HUES48 (cell line): ENCODE results near the gene FZD10.

Experiments used
- H3K27ac ChIP-seq: one replicate; pipeline ENCODE4 v1.7.0; 2013; ENCODE audit warnings: low read depth, low read length, inconsistent platforms
- H3K27me3 ChIP-seq: 2 replicates; pipeline ENCODE4 v1.6.1; 2013; ENCODE audit warnings: mild to moderate bottlenecking, low read length; ENCODE audit not compliant: control insufficient read depth, insufficient read depth
- H3K36me3 ChIP-seq: 2 replicates; pipeline ENCODE4 v1.6.1; 2013; ENCODE audit warnings: low read length; ENCODE audit not compliant: control insufficient read depth, insufficient read depth
- H3K4me1 ChIP-seq: 2 replicates; pipeline ENCODE4 v1.6.1; 2013; ENCODE audit warnings: mild to moderate bottlenecking, low read length; ENCODE audit not compliant: control insufficient read depth, insufficient read depth
- H3K4me3 ChIP-seq: 2 replicates; pipeline ENCODE4 v1.5.1; 2013; ENCODE audit warnings: mild to moderate bottlenecking, low read depth, low read length
- H3K9ac ChIP-seq: 2 replicates; pipeline ENCODE4 v1.6.1; 2013; ENCODE audit warnings: mild to moderate bottlenecking, low read depth, low read length, moderate library complexity
- H3K9me3 ChIP-seq: 2 replicates; pipeline ENCODE4 v1.6.1; 2013; ENCODE audit warnings: low read length; ENCODE audit not compliant: control insufficient read depth, insufficient read depth

Gene FZD10, protein sequence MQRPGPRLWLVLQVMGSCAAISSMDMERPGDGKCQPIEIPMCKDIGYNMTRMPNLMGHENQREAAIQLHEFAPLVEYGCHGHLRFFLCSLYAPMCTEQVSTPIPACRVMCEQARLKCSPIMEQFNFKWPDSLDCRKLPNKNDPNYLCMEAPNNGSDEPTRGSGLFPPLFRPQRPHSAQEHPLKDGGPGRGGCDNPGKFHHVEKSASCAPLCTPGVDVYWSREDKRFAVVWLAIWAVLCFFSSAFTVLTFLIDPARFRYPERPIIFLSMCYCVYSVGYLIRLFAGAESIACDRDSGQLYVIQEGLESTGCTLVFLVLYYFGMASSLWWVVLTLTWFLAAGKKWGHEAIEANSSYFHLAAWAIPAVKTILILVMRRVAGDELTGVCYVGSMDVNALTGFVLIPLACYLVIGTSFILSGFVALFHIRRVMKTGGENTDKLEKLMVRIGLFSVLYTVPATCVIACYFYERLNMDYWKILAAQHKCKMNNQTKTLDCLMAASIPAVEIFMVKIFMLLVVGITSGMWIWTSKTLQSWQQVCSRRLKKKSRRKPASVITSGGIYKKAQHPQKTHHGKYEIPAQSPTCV

DNA sequence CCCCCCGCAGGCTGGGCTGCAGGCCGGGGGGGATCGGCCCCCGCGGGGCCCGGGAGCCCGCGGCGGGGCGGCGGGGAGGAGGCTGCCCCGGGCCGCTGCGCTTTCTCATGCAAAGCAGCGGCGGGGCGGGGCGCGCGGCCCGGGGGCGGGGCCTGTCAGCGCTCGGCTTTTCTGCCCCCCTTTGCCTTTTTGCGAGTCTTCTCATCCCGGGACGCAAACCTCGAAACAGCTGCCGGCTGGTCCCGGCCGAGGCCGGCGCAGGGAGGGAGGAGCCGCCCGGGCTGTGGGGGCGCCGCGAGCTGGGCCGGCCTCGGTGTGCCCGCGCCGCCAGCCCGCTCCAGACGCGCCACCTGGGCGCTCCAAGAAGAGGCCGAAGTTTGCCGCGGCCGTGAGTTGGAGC, at the start of gene FZD10:
Gene FZD10, plus strand, starts transcription at position 198 of the 400 bp plus-strand sequence. CDS start 479 bp downstream, outside the sequence.
- Histone ChIP-seq H3K9me3 (no peaks in the 10 kb centered on the region), H3K9ac (no peak within 1 kb of the TSS), H3K27ac (peak within 1 kb of the TSS; percentile 33), H3K36me3 (no peaks in the 10 kb centered on the region), H3K27me3 (peaks cover 92% of the 10 kb centered on the region), H3K4me1 (peaks cover 60% of the 10 kb centered on the region), H3K4me3 (peak within 1 kb of the TSS; percentile 54)

DNA sequence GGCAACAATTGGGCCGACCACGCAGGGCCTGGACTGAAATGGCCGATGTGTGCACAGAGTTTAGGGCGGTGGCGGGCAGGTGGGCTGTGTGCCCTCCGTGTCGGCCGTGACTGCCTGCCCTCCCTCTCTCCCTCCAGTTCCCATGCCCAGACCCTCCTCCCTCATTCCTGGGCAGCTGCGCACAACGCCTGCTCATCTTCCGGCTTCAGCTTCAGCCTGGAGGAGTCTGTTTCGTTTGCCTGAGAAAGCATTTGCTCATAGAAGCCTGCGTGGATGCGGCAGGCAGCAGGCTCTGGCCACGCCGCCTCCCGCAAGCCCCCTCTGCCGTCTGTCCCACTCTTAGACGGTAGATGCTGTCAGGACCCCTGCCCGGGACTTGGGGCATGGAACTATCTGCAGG, 47.3 kb upstream of the FZD10 start:
- peaks cover 12% of the 10 kb centered on the region for H3K27me3 ChIP-seq
- no peaks in the 10 kb centered on the region for H3K36me3 ChIP-seq
- H3K4me1 ChIP-seq = no peaks in the 10 kb centered on the region
- H3K9me3 ChIP-seq = no peaks in the 10 kb centered on the region
- H3K9ac ChIP-seq = no peak overlapping the region
- no peak overlapping the region for H3K27ac ChIP-seq
- H3K4me3 ChIP-seq = no peak overlapping the region

DNA sequence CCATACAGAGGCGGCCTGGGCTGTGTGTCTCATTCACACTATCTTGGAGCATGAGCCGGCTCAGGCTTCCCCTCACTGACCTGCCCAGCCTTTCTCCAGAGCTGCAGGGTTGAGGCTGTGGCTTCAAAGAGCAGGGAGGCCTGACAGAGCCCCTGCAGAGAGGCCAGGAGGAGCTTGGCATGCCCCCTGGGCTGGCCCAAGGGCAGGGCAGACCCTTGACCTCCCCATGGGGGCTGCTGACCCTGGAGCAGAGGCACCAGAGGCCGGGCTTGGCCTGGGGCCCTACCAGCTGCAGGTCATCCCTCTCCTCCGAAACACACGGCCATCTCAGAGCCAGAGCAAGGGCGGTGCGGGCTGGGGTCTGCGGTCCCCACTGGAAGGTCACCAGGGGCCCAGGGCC, 46.6 kb upstream of the FZD10 start:
- Histone ChIP-seq H3K36me3 (no peaks in the 10 kb centered on the region), H3K9me3 (no peaks in the 10 kb centered on the region), H3K4me1 (no peaks in the 10 kb centered on the region), H3K27ac (no peak overlapping the region), H3K4me3 (no peak overlapping the region), H3K9ac (no peak overlapping the region), H3K27me3 (peaks cover 8% of the 10 kb centered on the region)

DNA sequence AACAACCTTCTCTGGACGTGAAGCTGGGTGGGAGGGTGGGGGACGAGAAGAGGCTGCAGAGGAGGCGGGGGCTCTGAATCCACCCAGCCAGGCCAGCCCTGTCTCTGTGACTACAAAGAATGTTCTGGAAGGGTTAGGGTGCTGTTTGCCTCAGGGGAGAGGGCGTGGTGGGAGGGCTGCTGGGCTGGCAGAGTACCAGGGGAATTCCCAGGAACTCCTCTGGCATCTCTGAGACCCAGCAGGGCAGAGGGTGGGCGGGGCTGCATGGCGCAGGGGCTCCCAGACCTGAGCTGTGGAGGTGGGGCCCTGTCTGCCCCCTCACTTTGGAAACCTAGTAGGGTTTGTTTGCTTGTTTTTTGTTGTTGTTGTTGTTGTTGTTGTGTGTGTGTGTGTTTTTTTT, 45.5 kb upstream of the FZD10 start:
- H3K27ac ChIP-seq = no peak overlapping the region
- H3K9me3 ChIP-seq = no peaks in the 10 kb centered on the region
- H3K4me1 ChIP-seq = no peaks in the 10 kb centered on the region
- peaks cover 7% of the 10 kb centered on the region for H3K27me3 ChIP-seq
- H3K9ac ChIP-seq = no peak overlapping the region
- H3K4me3 ChIP-seq = no peak overlapping the region
- H3K36me3 ChIP-seq = no peaks in the 10 kb centered on the region

GRCh38 chr12:130117233-130117632, 45.0 kb upstream of the FZD10 start:
- no peak overlapping the region for H3K27ac ChIP-seq
- H3K9me3 ChIP-seq = no peaks in the 10 kb centered on the region

DNA sequence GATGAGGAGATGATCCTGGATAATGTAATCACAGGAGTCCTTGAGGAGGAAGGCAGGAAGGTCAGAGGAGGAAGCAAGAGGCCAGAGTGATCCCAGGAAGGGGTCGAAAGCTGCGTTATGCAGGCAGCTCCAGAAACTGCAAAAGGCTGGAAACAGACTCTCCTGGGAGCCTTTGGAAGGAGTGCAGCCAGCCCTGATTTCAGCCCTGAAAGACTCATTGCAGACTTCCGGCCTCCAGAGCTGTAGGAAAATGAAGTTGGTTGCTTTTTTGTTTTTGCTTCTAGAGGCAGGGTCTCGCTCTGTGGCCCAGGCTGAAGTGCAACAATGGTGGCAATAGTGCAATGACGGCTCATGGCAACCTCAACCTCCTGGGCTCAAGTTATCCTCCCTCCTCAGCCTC, 44.6 kb upstream of the FZD10 start:
- no peaks in the 10 kb centered on the region for H3K9me3 ChIP-seq

More at GRCh38 chr12:130117233-130117632, 45.0 kb upstream of the FZD10 start:
- Histone ChIP-seq H3K4me3 (no peak overlapping the region), H3K27me3 (peaks cover 11% of the 10 kb centered on the region), H3K9ac (no peak overlapping the region), H3K4me1 (no peaks in the 10 kb centered on the region), H3K36me3 (no peaks in the 10 kb centered on the region)

GRCh38 chr12:130118181-130118580, 44.1 kb upstream of the FZD10 start:
- no peaks in the 10 kb centered on the region for H3K36me3 ChIP-seq
- H3K4me1 ChIP-seq = no peaks in the 10 kb centered on the region
- no peak overlapping the region for H3K4me3 ChIP-seq
- H3K9me3 ChIP-seq = no peaks in the 10 kb centered on the region
- H3K27ac ChIP-seq = no peak overlapping the region
- H3K9ac ChIP-seq = no peak overlapping the region
- H3K27me3 ChIP-seq = peaks cover 15% of the 10 kb centered on the region

More for the DNA sequence above, 44.6 kb upstream of the FZD10 start:
- Histone ChIP-seq H3K27ac (no peak overlapping the region), H3K9ac (no peak overlapping the region), H3K4me3 (no peak overlapping the region), H3K36me3 (no peaks in the 10 kb centered on the region), H3K27me3 (peaks cover 15% of the 10 kb centered on the region), H3K4me1 (no peaks in the 10 kb centered on the region)

DNA sequence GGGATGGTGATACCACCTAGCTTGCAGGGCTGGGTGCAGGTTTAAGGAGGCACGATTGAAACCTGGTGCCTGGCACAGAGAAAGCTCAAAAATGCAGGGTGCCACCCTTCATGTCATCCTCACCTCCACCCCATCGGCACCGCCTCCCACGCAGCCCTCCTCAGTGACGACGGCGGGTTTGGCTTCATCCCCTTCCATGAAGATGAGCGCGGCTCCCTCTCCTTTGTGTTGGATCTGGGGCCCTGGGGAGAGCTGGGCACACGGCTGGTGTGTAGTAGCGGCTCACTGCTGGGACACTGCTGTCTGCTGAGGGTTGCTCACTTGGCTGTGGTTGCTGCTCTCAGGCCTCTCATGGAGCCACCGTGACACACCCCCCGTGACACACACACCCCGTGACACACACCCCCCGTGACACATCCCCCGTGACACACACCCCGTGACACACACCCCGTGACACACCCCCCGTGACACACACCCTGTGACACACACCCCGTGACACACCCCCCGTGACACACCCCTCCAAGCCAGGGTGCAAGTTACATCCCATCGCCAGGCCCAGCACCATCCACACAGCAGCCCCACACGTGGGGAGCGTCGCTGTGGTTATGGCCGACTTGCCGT, 42.9 kb upstream of the FZD10 start:
- H3K27ac ChIP-seq = no peak overlapping the region

DNA sequence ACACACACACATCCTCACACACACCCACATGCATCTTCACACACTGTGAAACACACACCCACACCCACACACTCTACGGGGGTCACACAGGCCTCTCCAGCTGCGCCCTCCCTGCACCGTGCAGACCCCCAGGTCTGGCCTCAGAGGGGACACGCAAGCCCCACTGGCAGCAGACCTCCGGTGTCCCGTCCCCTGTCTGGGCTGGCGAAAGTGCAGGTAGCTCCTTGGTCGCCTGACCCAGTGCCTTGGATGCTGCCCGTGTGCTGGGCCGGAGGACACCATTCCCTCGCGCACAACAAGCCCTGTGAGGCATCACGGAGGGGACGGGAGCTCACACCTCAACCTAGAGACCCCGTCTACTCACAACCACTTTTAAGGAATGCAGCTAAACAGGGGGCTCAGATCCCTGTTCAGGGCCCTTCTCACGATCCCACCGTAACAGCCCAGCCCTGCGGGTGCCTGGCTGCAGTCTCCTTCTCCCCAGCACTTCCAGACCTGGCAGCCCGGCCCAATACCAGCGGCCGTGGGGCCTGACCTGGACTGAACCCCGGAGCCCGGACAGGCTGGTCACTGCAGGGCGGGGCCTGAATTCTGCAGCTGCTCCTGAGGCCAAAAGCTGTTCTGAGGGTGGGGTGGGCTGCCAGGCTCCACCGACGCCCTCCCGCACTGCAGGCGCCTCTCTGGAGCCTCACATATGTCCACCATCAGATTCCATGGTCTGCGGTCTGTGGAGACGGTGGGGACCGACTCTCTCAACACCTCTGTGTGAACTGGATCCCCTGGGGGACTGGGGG, 42.1 kb upstream of the FZD10 start:
- no peaks in the 10 kb centered on the region for H3K9me3 ChIP-seq
- H3K27ac ChIP-seq = no peak overlapping the region
- peaks cover 15% of the 10 kb centered on the region for H3K27me3 ChIP-seq
- no peaks in the 10 kb centered on the region for H3K4me1 ChIP-seq
- H3K4me3 ChIP-seq = no peak overlapping the region
- no peak overlapping the region for H3K9ac ChIP-seq
- no peaks in the 10 kb centered on the region for H3K36me3 ChIP-seq

More for the DNA sequence above, 42.9 kb upstream of the FZD10 start:
- H3K9ac ChIP-seq = no peak overlapping the region
- H3K27me3 ChIP-seq = peaks cover 15% of the 10 kb centered on the region
- no peak overlapping the region for H3K4me3 ChIP-seq
- no peaks in the 10 kb centered on the region for H3K36me3 ChIP-seq
- H3K9me3 ChIP-seq = no peaks in the 10 kb centered on the region
- no peaks in the 10 kb centered on the region for H3K4me1 ChIP-seq

- Histone ChIP-seq H3K4me3 (no peak overlapping the region), H3K9ac (no peak overlapping the region), H3K36me3 (no peaks in the 10 kb centered on the region), H3K27me3 (peaks cover 18% of the 10 kb centered on the region), H3K27ac (no peak overlapping the region), H3K4me1 (no peaks in the 10 kb centered on the region), H3K9me3 (no peaks in the 10 kb centered on the region)
Measured at GRCh38 chr12:130121226-130122000, 40.9 kb upstream of the FZD10 start.
